Thyroid gland (tissue), 4 donors: ENCODE data around the gene MRGPRX4. TPM values are rescaled to one million over a fixed set of nuclear protein-coding genes. Genes with fewer than 3 reads are reported as not detected.

ENCODE experiments used
- DNase-seq, 2 donors: peaks; one replicate each; pipeline ENCODE4 v3.0.0-alpha.2; 2019
- H3K27ac ChIP-seq, 3 donors: fragments of 200-600 bp; sonication (generic); 1 replicate in 2 of 3; 2 replicates in 1 of 3; pipeline ENCODE4 v1.5.1; 2016 to 2019; ENCODE audit warnings: mild to moderate bottlenecking in 1 of 3, moderate library complexity in 1 of 3
- H3K27me3 ChIP-seq: fragments of 200-600 bp; sonication (generic); one replicate; pipeline ENCODE4 v1.5.1; 2019
- H3K36me3 ChIP-seq, 2 donors: fragments of 200-600 bp; sonication (generic); one replicate each; pipeline ENCODE4 v1.5.1; 2016 to 2019
- H3K4me1 ChIP-seq, 2 donors: fragments of 200-600 bp; sonication (generic); one replicate each; pipeline ENCODE4 v1.5.1; 2017 to 2019
- H3K4me3 ChIP-seq, 3 donors: fragments of 200-600 bp; sonication (generic); replicated peaks in 1 of 3; 1 replicate in 2 of 3; 2 replicates in 1 of 3; pipeline ENCODE4 v1.5.1; 2016; ENCODE audit warnings: mild to moderate bottlenecking in 1 of 3
- H3K9me3 ChIP-seq: fragments of 200-600 bp; sonication (generic); one replicate; pipeline ENCODE4 v1.5.1; 2017
- CTCF ChIP-seq, 6 experiments: fragments of 200-600 bp in 3 of 6; fragments of 450-650 bp in 3 of 6; sonication (generic) in 3 of 6; IDR thresholded peaks; one replicate each; pipeline ENCODE4 v1.5.1; 2016 to 2019; ENCODE audit warnings: antibody characterized with exemption in 6 of 6, mild to moderate bottlenecking in 2 of 6, inconsistent platforms in 1 of 6, moderate library complexity in 1 of 6
- POLR2A ChIP-seq, 2 donors: fragments of 450-650 bp; IDR thresholded peaks; one replicate each; pipeline ENCODE4 v1.6.1; 2017; ENCODE audit warnings: antibody characterized with exemption in 2 of 2, mild to moderate bottlenecking in 2 of 2, moderate library complexity in 1 of 2
- WGBS, 2 donors: methylation state at CpG; one replicate each; pipeline ENCODE4 v1.1.5; 2017; 5-methylcytosine and 5-hydroxymethylcytosine counted together
- intact Hi-C: fragments of 100-400 bp; cut with DNase I; formaldehyde crosslinking; loops from one replicate; pipeline ENCODE4 v1.15.1; 2023
- total RNA-seq, 4 donors: library from RNA; depleted of rRNA; stranded (reverse); fragments of >200 nt; gene quantifications; one replicate each; pipeline ENCODE4 v1.2.3, GENCODE V29; 2016

The MRGPRX4 gene
- total RNA-seq, 4 donors from 2014 or later = not detected

- H3K36me3 ChIP-seq = no peaks in the 10 kb centered on the region
- TF ChIP-seq POLR2A (IDR thresholded peaks at IDR 0.05) = no peak
- no peak for TF ChIP-seq CTCF (IDR thresholded peaks at IDR 0.05)
- no peak for DNase-seq
- H3K27ac ChIP-seq = no peak overlapping the region
- no peak overlapping the region for H3K4me3 ChIP-seq
- no peaks in the 10 kb centered on the region for H3K9me3 ChIP-seq
- intact Hi-C loops = no loop called here
- no peaks in the 10 kb centered on the region for H3K27me3 ChIP-seq
- 76 to 82% methylated on average over 2 of the region's 2 CpGs for WGBS, 2 donors
- H3K4me1 ChIP-seq = no peaks in the 10 kb centered on the region
These were observed 32.5 kb upstream of the MRGPRX4 start for GRCh38 chr11:18140145-18140544.

- intact Hi-C loops = no loop called here
- Histone ChIP-seq H3K4me3 (no peak overlapping the region), H3K9me3 (no peaks in the 10 kb centered on the region), H3K4me1 (no peaks in the 10 kb centered on the region), H3K27me3 (no peaks in the 10 kb centered on the region), H3K27ac (no peak overlapping the region), H3K36me3 (no peaks in the 10 kb centered on the region)
- no peak for TF ChIP-seq CTCF (IDR thresholded peaks at IDR 0.05)
- no peak for TF ChIP-seq POLR2A (IDR thresholded peaks at IDR 0.05)
- no peak for DNase-seq
- WGBS, 2 donors = 68 to 72% methylated on average over 5 of the region's 5 CpGs
These were observed 28.4 kb upstream of the MRGPRX4 start for GRCh38 chr11:18144243-18144642.

GRCh38 chr11:18145025-18145424 is 27.6 kb upstream of the MRGPRX4 start:
- WGBS, 2 donors = 63 to 69% methylated on average over 2 of the region's 2 CpGs
- Histone ChIP-seq H3K9me3 (no peaks in the 10 kb centered on the region), H3K27ac (no peak overlapping the region), H3K4me3 (no peak overlapping the region), H3K4me1 (no peaks in the 10 kb centered on the region), H3K27me3 (no peaks in the 10 kb centered on the region), H3K36me3 (no peaks in the 10 kb centered on the region)
- intact Hi-C loops = no loop called here
- no peak for TF ChIP-seq CTCF (IDR thresholded peaks at IDR 0.05)
- TF ChIP-seq POLR2A (IDR thresholded peaks at IDR 0.05) = no peak
- no peak for DNase-seq

- no peaks in the 10 kb centered on the region for H3K9me3 ChIP-seq
- no peaks in the 10 kb centered on the region for H3K4me1 ChIP-seq
- 56 to 62% methylated on average over 3 of the region's 3 CpGs for WGBS, 2 donors
- H3K27ac ChIP-seq = no peak overlapping the region
- H3K36me3 ChIP-seq = no peaks in the 10 kb centered on the region
- no peak for TF ChIP-seq POLR2A (IDR thresholded peaks at IDR 0.05)
- no peak for TF ChIP-seq CTCF (IDR thresholded peaks at IDR 0.05)
- no peaks in the 10 kb centered on the region for H3K27me3 ChIP-seq
- DNase-seq = no peak
- H3K4me3 ChIP-seq = no peak overlapping the region
- intact Hi-C loops = no loop called here
These were observed 26.8 kb upstream of the MRGPRX4 start for GRCh38 chr11:18145837-18146236.

GRCh38 chr11:18151581-18151980 is 21.1 kb upstream of the MRGPRX4 start:
- intact Hi-C loops = no loop called here
- DNase-seq = no peak
- 42 to 47% methylated on average over 3 of the region's 3 CpGs for WGBS, 2 donors
- H3K27me3 ChIP-seq = no peaks in the 10 kb centered on the region
- TF ChIP-seq POLR2A (IDR thresholded peaks at IDR 0.05) (no peak), CTCF (IDR thresholded peaks at IDR 0.05) (no peak)
- no peaks in the 10 kb centered on the region for H3K36me3 ChIP-seq
- H3K4me3 ChIP-seq = no peak overlapping the region
- no peak overlapping the region for H3K27ac ChIP-seq
- no peaks in the 10 kb centered on the region for H3K9me3 ChIP-seq
- H3K4me1 ChIP-seq = no peaks in the 10 kb centered on the region
